Thyroid gland (tissue), 4 donors: Measurements from ENCODE around the gene KCNH1. TPM values are rescaled to one million over a fixed set of nuclear protein-coding genes. Genes with fewer than 3 reads are reported as not detected.

Source experiments
- DNase-seq, 2 donors: peaks; one replicate each; pipeline ENCODE4 v3.0.0-alpha.2; 2019
- H3K27ac ChIP-seq, 3 donors: fragments of 200-600 bp; sonication (generic); 1 replicate in 2 of 3; 2 replicates in 1 of 3; pipeline ENCODE4 v1.5.1; 2016 to 2019; ENCODE audit warnings: mild to moderate bottlenecking in 1 of 3, moderate library complexity in 1 of 3
- H3K27me3 ChIP-seq: fragments of 200-600 bp; sonication (generic); one replicate; pipeline ENCODE4 v1.5.1; 2019
- H3K36me3 ChIP-seq, 2 donors: fragments of 200-600 bp; sonication (generic); one replicate each; pipeline ENCODE4 v1.5.1; 2016 to 2019
- H3K4me1 ChIP-seq, 2 donors: fragments of 200-600 bp; sonication (generic); one replicate each; pipeline ENCODE4 v1.5.1; 2017 to 2019
- H3K4me3 ChIP-seq, 3 donors: fragments of 200-600 bp; sonication (generic); replicated peaks in 1 of 3; 1 replicate in 2 of 3; 2 replicates in 1 of 3; pipeline ENCODE4 v1.5.1; 2016; ENCODE audit warnings: mild to moderate bottlenecking in 1 of 3
- H3K9me3 ChIP-seq: fragments of 200-600 bp; sonication (generic); one replicate; pipeline ENCODE4 v1.5.1; 2017
- CTCF ChIP-seq, 6 experiments: fragments of 200-600 bp in 3 of 6; fragments of 450-650 bp in 3 of 6; sonication (generic) in 3 of 6; IDR thresholded peaks; one replicate each; pipeline ENCODE4 v1.5.1; 2016 to 2019; ENCODE audit warnings: antibody characterized with exemption in 6 of 6, mild to moderate bottlenecking in 2 of 6, inconsistent platforms in 1 of 6, moderate library complexity in 1 of 6
- POLR2A ChIP-seq, 2 donors: fragments of 450-650 bp; IDR thresholded peaks; one replicate each; pipeline ENCODE4 v1.6.1; 2017; ENCODE audit warnings: antibody characterized with exemption in 2 of 2, mild to moderate bottlenecking in 2 of 2, moderate library complexity in 1 of 2
- WGBS, 2 donors: methylation state at CpG; one replicate each; pipeline ENCODE4 v1.1.5; 2017; 5-methylcytosine and 5-hydroxymethylcytosine counted together
- intact Hi-C: fragments of 100-400 bp; cut with DNase I; formaldehyde crosslinking; loops from one replicate; pipeline ENCODE4 v1.15.1; 2023
- total RNA-seq, 4 donors: library from RNA; depleted of rRNA; stranded (reverse); fragments of >200 nt; gene quantifications; one replicate each; pipeline ENCODE4 v1.2.3, GENCODE V29; 2016

Gene KCNH1
- total RNA-seq, 4 donors from 2014 or later, result 1.3 TPM; not detected in 2

- WGBS, 2 donors, result 53 to 64% methylated on average over 4 of the region's 4 CpGs
- intact Hi-C loops, result no loop called here
These were observed 228.5 kb downstream of the KCNH1 start for GRCh38 chr1:210905365-210905904.

GRCh38 chr1:210901981-210902770 is 231.8 kb downstream of the KCNH1 start:
- Histone ChIP-seq H3K4me1 (no peaks in the 10 kb centered on the region), H3K27me3 (no peaks in the 10 kb centered on the region), H3K4me3 (no peak overlapping the region), H3K36me3 (no peaks in the 10 kb centered on the region), H3K27ac (no peak overlapping the region), H3K9me3 (no peaks in the 10 kb centered on the region)
- DNase-seq, result no peak
- TF ChIP-seq CTCF (IDR thresholded peaks at IDR 0.05) (no peak), POLR2A (IDR thresholded peaks at IDR 0.05) (no peak)
- intact Hi-C loops, result no loop called here
- WGBS, 2 donors, result 77 to 80% methylated on average over 6 to 8 of the region's 8 CpGs

More at GRCh38 chr1:210905365-210905904, 228.5 kb downstream of the KCNH1 start:
- Histone ChIP-seq H3K4me1 (no peaks in the 10 kb centered on the region), H3K27ac (no peak overlapping the region), H3K4me3 (no peak overlapping the region), H3K27me3 (no peaks in the 10 kb centered on the region), H3K36me3 (no peaks in the 10 kb centered on the region), H3K9me3 (no peaks in the 10 kb centered on the region)
- no peak for TF ChIP-seq CTCF (IDR thresholded peaks at IDR 0.05)
- no peak for DNase-seq

GRCh38 chr1:210900820-210901219 is 233.1 kb downstream of the KCNH1 start:
- intact Hi-C loops, result no loop called here
- Histone ChIP-seq H3K36me3 (no peaks in the 10 kb centered on the region), H3K27me3 (no peaks in the 10 kb centered on the region), H3K9me3 (no peaks in the 10 kb centered on the region), H3K27ac (no peak overlapping the region), H3K4me1 (no peaks in the 10 kb centered on the region), H3K4me3 (no peak overlapping the region)
- WGBS, 2 donors, result 70 to 79% methylated on average over 2 of the region's 2 CpGs
- TF ChIP-seq CTCF (IDR thresholded peaks at IDR 0.05) (no peak), POLR2A (IDR thresholded peaks at IDR 0.05) (no peak)
- DNase-seq, result no peak

- H3K27me3 ChIP-seq, result no peaks in the 10 kb centered on the region
- WGBS, 2 donors, result 70 to 80% methylated on average over 2 of the region's 2 CpGs
- intact Hi-C loops, result no loop called here
- no peaks in the 10 kb centered on the region for H3K36me3 ChIP-seq
- TF ChIP-seq POLR2A (IDR thresholded peaks at IDR 0.05), result no peak
- TF ChIP-seq CTCF (IDR thresholded peaks at IDR 0.05), result no peak
- H3K4me1 ChIP-seq, result no peaks in the 10 kb centered on the region
- H3K9me3 ChIP-seq, result no peaks in the 10 kb centered on the region
- H3K4me3 ChIP-seq, result no peak overlapping the region
- H3K27ac ChIP-seq, result no peak overlapping the region
- no peak for DNase-seq
These were observed 233.9 kb downstream of the KCNH1 start for GRCh38 chr1:210900079-210900478.

- no peaks in the 10 kb centered on the region for H3K36me3 ChIP-seq
- no peaks in the 10 kb centered on the region for H3K4me1 ChIP-seq
- no peaks in the 10 kb centered on the region for H3K9me3 ChIP-seq
- H3K27me3 ChIP-seq, result no peaks in the 10 kb centered on the region
- no peak overlapping the region for H3K27ac ChIP-seq
- no peak overlapping the region for H3K4me3 ChIP-seq
- DNase-seq, result no peak
- TF ChIP-seq POLR2A (IDR thresholded peaks at IDR 0.05) (no peak), CTCF (IDR thresholded peaks at IDR 0.05) (no peak)
- intact Hi-C loops, result no loop called here
- 61 to 69% methylated on average over 2 of the region's 2 CpGs for WGBS, 2 donors
These were observed 234.3 kb downstream of the KCNH1 start for GRCh38 chr1:210899676-210900075.
